Brain microvascular endothelial cell (primary cell): ENCODE data around the gene HOXD3.
A peak's percentile ranks its signal among the peaks of the same experiment; 100 is the strongest.

Source experiments
- DNase-seq: peaks from one replicate; pipeline ENCODE4 v3.0.0-alpha.2; 2020
- H3K27ac ChIP-seq: fragments of 250-450 bp; sonication (Bioruptor Pico); 2 replicates; pipeline ENCODE4 v1.5.1; 2020; ENCODE audit warnings: mild to moderate bottlenecking, moderate library complexity
- H3K27me3 ChIP-seq: fragments of 250-450 bp; sonication (Bioruptor Pico); replicated peaks from 2 replicates; pipeline ENCODE4 v1.5.1; 2020; ENCODE audit warnings: mild to moderate bottlenecking
- H3K36me3 ChIP-seq: fragments of 250-450 bp; sonication (Bioruptor Pico); replicated peaks from 2 replicates; pipeline ENCODE4 v1.5.1; 2020; ENCODE audit warnings: mild to moderate bottlenecking
- H3K4me3 ChIP-seq: 2 replicates; pipeline ENCODE4 v1.5.1; 2011; ENCODE audit warnings: low read depth, mild to moderate bottlenecking, control low read depth, low read length, moderate library complexity
- CTCF ChIP-seq: IDR thresholded peaks from 2 replicates; pipeline ENCODE4 v1.5.1; 2011; ENCODE audit warnings: low read depth, mild to moderate bottlenecking, moderate library complexity, low read length, control low read depth, inconsistent platforms; ENCODE audit errors: missing control alignments
- in situ Hi-C: cut with HindIII; loops from 2 replicates; pipeline ENCODE4 v1.10.0; 2017; ENCODE audit warnings: low sequenced_read_pairs, low pct_ligation_motif_present

HOXD3 gene

GRCh38 chr2:176132205-176133171 is 24.6 kb upstream of the HOXD3 start:
- DNase-seq = no peak
- no peak for TF ChIP-seq CTCF
- no peak overlapping the region for H3K4me3 ChIP-seq
- no peak overlapping the region for H3K27ac ChIP-seq
- peaks cover 95% of the 10 kb centered on the region for H3K27me3 ChIP-seq
- H3K36me3 ChIP-seq = no peaks in the 10 kb centered on the region
- in situ Hi-C loops = loop anchor here (25.0 kb wide), 1 partner anchor 505 kb away; no protein-coding TSS in a partner anchor

GRCh38 chr2:176133389-176133788 is 23.7 kb upstream of the HOXD3 start:
- H3K27me3 ChIP-seq = peaks cover 96% of the 10 kb centered on the region
- DNase-seq = no peak
- no peak overlapping the region for H3K27ac ChIP-seq
- H3K4me3 ChIP-seq = no peak overlapping the region
- TF ChIP-seq CTCF = no peak
- in situ Hi-C loops = loop anchor here (25.0 kb wide), 1 partner anchor 504 kb away; no protein-coding TSS in a partner anchor
- H3K36me3 ChIP-seq = no peaks in the 10 kb centered on the region

- Histone ChIP-seq H3K36me3 (no peaks in the 10 kb centered on the region), H3K27me3 (peaks cover 96% of the 10 kb centered on the region), H3K27ac (no peak overlapping the region), H3K4me3 (no peak overlapping the region)
- TF ChIP-seq CTCF = no peak
- DNase-seq = no peak
- in situ Hi-C loops = loop anchor here (25.0 kb wide), 1 partner anchor 503 kb away; no protein-coding TSS in a partner anchor
Observed at GRCh38 chr2:176134035-176134434, 23.1 kb upstream of the HOXD3 start.

GRCh38 chr2:176135035-176135440 is 22.1 kb upstream of the HOXD3 start:
- in situ Hi-C loops = loop anchor here (25.0 kb wide), 1 partner anchor 502 kb away; no protein-coding TSS in a partner anchor
- Histone ChIP-seq H3K4me3 (no peak overlapping the region), H3K27me3 (peaks cover 97% of the 10 kb centered on the region), H3K27ac (no peak overlapping the region), H3K36me3 (no peaks in the 10 kb centered on the region)
- DNase-seq = no peak
- TF ChIP-seq CTCF = no peak

GRCh38 chr2:176136374-176137251 is 20.5 kb upstream of the HOXD3 start:
- Histone ChIP-seq H3K4me3 (peak overlapping the region; percentile 22), H3K27ac (no peak overlapping the region), H3K36me3 (no peaks in the 10 kb centered on the region), H3K27me3 (peaks cover 97% of the 10 kb centered on the region)
- TF ChIP-seq CTCF = no peak
- in situ Hi-C loops = loop anchor here (25.0 kb wide), 1 partner anchor 501 kb away; no protein-coding TSS in a partner anchor
- DNase-seq = no peak
